GM12874 (cell line): ENCODE data around the gene REEP6.

ENCODE experiments used
- TF ChIP-seq, protein P1 (sequence below): IDR thresholded peaks from 2 replicates; pipeline ENCODE4 v1.5.1; 2011; ENCODE audit warnings: low read depth, mild to moderate bottlenecking, control low read depth, low read length, moderate library complexity; ENCODE audit not compliant: insufficient read depth

REEP6 gene

GRCh38 chr19:1501200-1501595 lies 10.2 kb downstream of the REEP6 start:
- TF ChIP-seq, protein P1, sequence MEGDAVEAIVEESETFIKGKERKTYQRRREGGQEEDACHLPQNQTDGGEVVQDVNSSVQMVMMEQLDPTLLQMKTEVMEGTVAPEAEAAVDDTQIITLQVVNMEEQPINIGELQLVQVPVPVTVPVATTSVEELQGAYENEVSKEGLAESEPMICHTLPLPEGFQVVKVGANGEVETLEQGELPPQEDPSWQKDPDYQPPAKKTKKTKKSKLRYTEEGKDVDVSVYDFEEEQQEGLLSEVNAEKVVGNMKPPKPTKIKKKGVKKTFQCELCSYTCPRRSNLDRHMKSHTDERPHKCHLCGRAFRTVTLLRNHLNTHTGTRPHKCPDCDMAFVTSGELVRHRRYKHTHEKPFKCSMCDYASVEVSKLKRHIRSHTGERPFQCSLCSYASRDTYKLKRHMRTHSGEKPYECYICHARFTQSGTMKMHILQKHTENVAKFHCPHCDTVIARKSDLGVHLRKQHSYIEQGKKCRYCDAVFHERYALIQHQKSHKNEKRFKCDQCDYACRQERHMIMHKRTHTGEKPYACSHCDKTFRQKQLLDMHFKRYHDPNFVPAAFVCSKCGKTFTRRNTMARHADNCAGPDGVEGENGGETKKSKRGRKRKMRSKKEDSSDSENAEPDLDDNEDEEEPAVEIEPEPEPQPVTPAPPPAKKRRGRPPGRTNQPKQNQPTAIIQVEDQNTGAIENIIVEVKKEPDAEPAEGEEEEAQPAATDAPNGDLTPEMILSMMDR = no peak

GRCh38 chr19:1502433-1503088 lies 11.6 kb downstream of the REEP6 start:
- TF ChIP-seq, protein P1 = no peak

GRCh38 chr19:1503089-1503924 lies 12.3 kb downstream of the REEP6 start:
- TF ChIP-seq, protein P1 = peak; percentile 96

DNA sequence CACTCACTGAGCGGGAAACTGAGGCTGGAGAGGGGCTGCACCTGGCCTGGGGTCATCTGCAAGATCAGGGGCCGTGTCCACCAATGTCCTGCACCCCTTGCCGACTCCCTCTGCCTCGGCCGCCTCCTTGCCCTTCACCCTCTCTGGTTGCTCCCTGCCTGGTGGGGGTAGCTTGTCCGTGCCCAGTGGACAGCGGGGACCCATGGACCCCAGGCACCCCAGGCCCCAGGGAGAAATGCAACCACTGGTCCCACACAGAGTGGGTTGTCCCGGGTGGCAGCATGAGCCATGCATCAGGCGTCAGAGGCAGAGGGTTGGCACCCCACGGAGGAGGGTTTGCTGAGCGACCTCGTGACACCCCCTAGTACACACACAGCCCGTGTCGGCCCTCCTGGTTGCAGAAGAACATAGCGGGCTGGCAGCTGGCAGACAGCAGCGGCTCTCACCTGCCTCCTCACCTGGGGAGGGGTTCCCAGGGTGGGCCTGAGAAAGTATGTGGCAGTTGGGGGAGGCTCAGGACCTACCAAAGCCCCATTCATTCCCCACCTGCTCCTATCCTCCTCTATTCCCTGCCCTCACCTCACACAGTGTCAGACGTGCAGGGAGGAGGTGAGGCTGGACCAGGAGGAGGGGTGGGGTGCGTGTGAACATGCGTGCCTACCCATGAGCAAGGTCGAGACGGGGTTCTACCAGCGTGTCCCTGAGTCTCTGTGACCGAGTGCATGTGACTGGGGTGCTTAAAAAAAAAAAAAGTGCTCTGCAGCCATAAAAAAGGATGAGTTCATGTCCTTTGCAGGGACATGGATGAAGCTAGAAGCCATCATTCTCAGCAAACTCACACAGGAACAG lies 13.2 kb downstream of the REEP6 start:
- TF ChIP-seq, protein P1 = no peak

GRCh38 chr19:1505012-1505411 lies 14.0 kb downstream of the REEP6 start:
- TF ChIP-seq, protein P1 = no peak

DNA sequence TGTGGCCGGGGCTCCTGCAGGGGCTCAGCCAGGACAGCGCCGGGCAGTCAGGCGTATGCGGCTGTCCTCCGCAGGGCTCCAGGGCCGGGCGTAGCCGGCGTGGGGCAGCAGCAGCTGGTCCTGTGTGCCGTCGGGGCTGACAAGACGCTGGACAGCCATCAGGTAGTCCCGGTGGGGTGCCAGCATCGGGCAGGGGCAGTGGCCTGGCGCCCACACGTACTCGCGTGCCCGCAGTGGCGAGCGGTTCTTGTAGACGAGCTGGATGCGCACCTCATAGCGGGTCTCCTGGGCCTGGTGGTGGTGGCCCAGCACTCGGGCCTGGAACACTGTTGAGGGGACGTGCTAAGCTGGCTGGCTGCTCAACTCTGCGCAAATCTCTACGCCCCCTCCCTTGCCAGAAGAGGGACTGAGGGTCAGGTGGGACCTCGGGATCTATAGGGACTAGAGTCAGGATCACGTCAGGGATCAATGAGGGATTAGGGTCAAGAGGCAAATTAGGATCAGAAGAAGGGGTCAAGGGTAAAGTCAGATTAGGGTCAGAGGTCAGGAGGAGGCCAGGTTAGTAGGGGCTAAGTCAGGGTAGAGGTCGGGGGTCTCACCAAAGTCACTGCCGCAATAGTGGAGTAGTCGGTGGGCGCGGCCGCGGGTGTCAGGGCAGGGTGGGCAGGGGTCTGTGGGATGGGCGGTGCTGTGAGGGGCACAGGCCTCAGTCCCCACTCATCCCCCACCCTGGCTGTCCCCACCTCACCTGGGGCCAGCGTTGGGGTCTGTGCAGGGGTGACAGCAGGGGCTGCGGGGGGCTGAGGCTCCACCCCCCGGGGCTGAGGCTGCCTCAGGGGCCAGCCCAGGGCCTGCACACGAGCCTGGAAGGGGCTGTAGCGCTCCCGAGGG lies 15.3 kb downstream of the REEP6 start:
- TF ChIP-seq, protein P1 = no peak
